Mesenchymal stem cell (in vitro differentiated cells and primary cell): ENCODE measurements around the gene EFHD1.

Source experiments
- DNase-seq: peaks from one replicate; pipeline ENCODE4 v3.0.0-alpha.2; 2013
- H2AFZ ChIP-seq: one replicate; pipeline ENCODE4 v1.6.1; 2013; ENCODE audit warnings: low read depth, mild to moderate bottlenecking, control low read depth, inconsistent platforms, low read length, moderate library complexity
- H2AK5ac ChIP-seq: 2 replicates; pipeline ENCODE4 v1.6.1; 2013; ENCODE audit warnings: low read length, moderate library complexity, mild to moderate bottlenecking, inconsistent platforms; ENCODE audit not compliant: severe bottlenecking
- H2BK120ac ChIP-seq: one replicate; pipeline ENCODE4 v1.6.1; 2013; ENCODE audit warnings: low read depth, mild to moderate bottlenecking, inconsistent platforms, low read length, moderate library complexity
- H2BK12ac ChIP-seq, 2 experiments: one replicate each; pipeline ENCODE4 v1.6.1; 2013; ENCODE audit warnings: inconsistent platforms in 2 of 2, low read length in 2 of 2, mild to moderate bottlenecking in 2 of 2, moderate library complexity in 2 of 2, control low read depth in 1 of 2
- H2BK15ac ChIP-seq: one replicate; pipeline ENCODE4 v1.6.1; 2013; ENCODE audit warnings: mild to moderate bottlenecking, low read depth, inconsistent platforms; ENCODE audit not compliant: poor library complexity, severe bottlenecking
- H2BK5ac ChIP-seq: 2 replicates; pipeline ENCODE4 v1.6.1; 2013; ENCODE audit warnings: low read depth, mild to moderate bottlenecking, low read length, control low read depth, inconsistent platforms; ENCODE audit not compliant: poor library complexity, severe bottlenecking
- H3K14ac ChIP-seq, 2 experiments: one replicate each; pipeline ENCODE4 v1.6.1; 2013; ENCODE audit warnings: inconsistent platforms in 2 of 2, low read length in 2 of 2, control low read depth in 1 of 2, mild to moderate bottlenecking in 1 of 2, moderate library complexity in 1 of 2
- H3K18ac ChIP-seq, 2 experiments: one replicate each; pipeline ENCODE4 v1.6.1; 2013; ENCODE audit warnings: inconsistent platforms in 2 of 2, low read length in 2 of 2, control low read depth in 1 of 2, low read depth in 1 of 2, mild to moderate bottlenecking in 1 of 2
- H3K23ac ChIP-seq, 2 experiments: one replicate each; pipeline ENCODE4 v1.6.1; 2013; ENCODE audit warnings: inconsistent platforms in 2 of 2, low read length in 2 of 2, mild to moderate bottlenecking in 2 of 2, moderate library complexity in 2 of 2, control low read depth in 1 of 2
- H3K27ac ChIP-seq: 2 replicates; pipeline ENCODE4 v1.5.1; 2013; ENCODE audit warnings: mild to moderate bottlenecking, moderate library complexity, low read length, control low read depth, inconsistent platforms; ENCODE audit not compliant: poor library complexity, severe bottlenecking
- H3K27me3 ChIP-seq, 2 experiments: 2 replicates each; pipeline versions ENCODE4 v1.6.1 to v1.7.0; 2013; ENCODE audit warnings: low read length in 2 of 2, mild to moderate bottlenecking in 2 of 2, moderate library complexity in 2 of 2, control low read depth in 1 of 2, inconsistent platforms in 1 of 2; ENCODE audit not compliant: control insufficient read depth in 1 of 2, insufficient read depth in 1 of 2
- H3K36me3 ChIP-seq, 2 experiments: 2 replicates each; pipeline versions ENCODE4 v1.6.1 to v1.7.0; 2013; ENCODE audit warnings: low read length in 2 of 2, control low read depth in 1 of 2, inconsistent platforms in 1 of 2, low read depth in 1 of 2, mild to moderate bottlenecking in 1 of 2; ENCODE audit not compliant: insufficient read depth in 2 of 2, control insufficient read depth in 1 of 2
- H3K4ac ChIP-seq, 2 experiments: one replicate each; pipeline ENCODE4 v1.6.1; 2013; ENCODE audit warnings: inconsistent platforms in 2 of 2, low read length in 2 of 2, mild to moderate bottlenecking in 2 of 2, moderate library complexity in 2 of 2, control low read depth in 1 of 2, low read depth in 1 of 2
- H3K4me1 ChIP-seq: 2 replicates; pipeline ENCODE4 v1.6.1; 2013; ENCODE audit warnings: low read depth, low read length, control low read depth; ENCODE audit not compliant: control insufficient read depth, insufficient read depth
- H3K4me2 ChIP-seq: 2 replicates; pipeline ENCODE4 v1.6.1; 2013; ENCODE audit warnings: low read length, mild to moderate bottlenecking, inconsistent platforms; ENCODE audit not compliant: poor library complexity, severe bottlenecking
- H3K4me3 ChIP-seq, 2 experiments: 2 replicates each; pipeline versions ENCODE4 v1.5.1 to v1.7.0; 2013; ENCODE audit warnings: low read length in 2 of 2, mild to moderate bottlenecking in 2 of 2, control low read depth in 1 of 2, low read depth in 1 of 2; ENCODE audit not compliant: insufficient read depth in 1 of 2
- H3K79me1 ChIP-seq: replicated peaks from 2 replicates; pipeline ENCODE4 v1.6.1; 2013; ENCODE audit warnings: mild to moderate bottlenecking, control low read depth, low read length, inconsistent platforms; ENCODE audit not compliant: poor library complexity, severe bottlenecking
- H3K9ac ChIP-seq: 2 replicates; pipeline ENCODE4 v1.7.0; 2013; ENCODE audit warnings: mild to moderate bottlenecking, low read length, moderate library complexity
- H3K9me3 ChIP-seq: 2 replicates; pipeline ENCODE4 v1.7.0; 2013; ENCODE audit warnings: mild to moderate bottlenecking, low read length; ENCODE audit not compliant: control insufficient read depth
- H4K8ac ChIP-seq: one replicate; pipeline ENCODE4 v1.6.1; 2013; ENCODE audit warnings: inconsistent platforms, mild to moderate bottlenecking, low read length, moderate library complexity
- H4K91ac ChIP-seq: one replicate; pipeline ENCODE4 v1.6.1; 2013; ENCODE audit warnings: mild to moderate bottlenecking, low read length, inconsistent platforms
- WGBS: methylation state at CpG from one replicate; pipeline ENCODE4 v1.1.7; 2013; ENCODE audit warnings: mixed read lengths; 5-methylcytosine and 5-hydroxymethylcytosine counted together

EFHD1 gene

GRCh38 chr2:232637866-232638583 is 4.6 kb downstream of the EFHD1 start:
- Histone ChIP-seq H3K36me3 (no peaks in the 10 kb centered on the region), H3K27me3 (peaks cover 45 to 69% of the 10 kb centered on the region in 2 experiments), H2AK5ac (no peak overlapping the region), H4K8ac (no peak overlapping the region), H3K9ac (no peak overlapping the region), H3K27ac (no peak overlapping the region), H3K4me1 (peaks cover 17% of the 10 kb centered on the region), H2BK12ac (no peak overlapping the region), H3K4me2 (no peak overlapping the region), H3K4me3 (no peak overlapping the region), H2BK15ac (no peak overlapping the region), H3K9me3 (no peaks in the 10 kb centered on the region), H2AFZ (no peak overlapping the region), H3K4ac (no peak overlapping the region), H3K79me1 (no peaks in the 10 kb centered on the region), H2BK5ac (no peak overlapping the region), H2BK120ac (no peak overlapping the region), H3K14ac (no peak overlapping the region), H4K91ac (no peak overlapping the region), H3K18ac (no peak overlapping the region), H3K23ac (no peak overlapping the region)
- no peak for DNase-seq
- 61% methylated on average over 6 of the region's 11 CpGs for WGBS

- H2BK12ac ChIP-seq: no peak overlapping the region
- H3K23ac ChIP-seq: no peak overlapping the region
- no peak overlapping the region for H3K18ac ChIP-seq
- no peaks in the 10 kb centered on the region for H3K79me1 ChIP-seq
- no peak overlapping the region for H2AK5ac ChIP-seq
- H2BK15ac ChIP-seq: no peak overlapping the region
- H2BK5ac ChIP-seq: no peak overlapping the region
- H4K8ac ChIP-seq: no peak overlapping the region
- no peaks in the 10 kb centered on the region for H3K36me3 ChIP-seq
- H4K91ac ChIP-seq: no peak overlapping the region
- H3K4me2 ChIP-seq: no peak overlapping the region
- H3K27me3 ChIP-seq: peaks cover 17 to 45% of the 10 kb centered on the region in 2 experiments
- no peak overlapping the region for H3K9ac ChIP-seq
- H3K4me1 ChIP-seq: no peaks in the 10 kb centered on the region
- H3K4ac ChIP-seq: no peak overlapping the region
- no peak overlapping the region for H3K14ac ChIP-seq
- DNase-seq: no peak
- 93% methylated on average over 10 of the region's 11 CpGs for whole genome bisulfite sequencing
- no peaks in the 10 kb centered on the region for H3K9me3 ChIP-seq
- no peak overlapping the region for H2AFZ ChIP-seq
- H2BK120ac ChIP-seq: no peak overlapping the region
- H3K4me3 ChIP-seq: no peak overlapping the region
- H3K27ac ChIP-seq: no peak overlapping the region
Observed at GRCh38 chr2:232641153-232641848, 7.9 kb downstream of the EFHD1 start.

- no peak overlapping the region for H3K14ac ChIP-seq
- H2BK120ac ChIP-seq: no peak overlapping the region
- H4K91ac ChIP-seq: no peak overlapping the region
- no peak for DNase-seq
- peaks cover 2% of the 10 kb centered on the region for H3K4me1 ChIP-seq
- WGBS: 76% methylated on average over 3 of the region's 3 CpGs
- H2BK12ac ChIP-seq: no peak overlapping the region
- no peak overlapping the region for H2BK15ac ChIP-seq
- peaks cover 19 to 50% of the 10 kb centered on the region in 2 experiments for H3K27me3 ChIP-seq
- no peak overlapping the region for H2AK5ac ChIP-seq
- H3K23ac ChIP-seq: no peak overlapping the region
- H2BK5ac ChIP-seq: no peak overlapping the region
- no peaks in the 10 kb centered on the region for H3K79me1 ChIP-seq
- H3K27ac ChIP-seq: no peak overlapping the region
- no peak overlapping the region for H3K18ac ChIP-seq
- no peak overlapping the region for H3K4ac ChIP-seq
- H3K4me2 ChIP-seq: no peak overlapping the region
- no peaks in the 10 kb centered on the region for H3K36me3 ChIP-seq
- no peak overlapping the region for H4K8ac ChIP-seq
- H3K4me3 ChIP-seq: no peak overlapping the region
- no peak overlapping the region for H3K9ac ChIP-seq
- H3K9me3 ChIP-seq: no peaks in the 10 kb centered on the region
- no peak overlapping the region for H2AFZ ChIP-seq
Observed at GRCh38 chr2:232643147-232643425, 9.7 kb downstream of the EFHD1 start.

GRCh38 chr2:232643813-232644347 is 10.5 kb downstream of the EFHD1 start:
- Histone ChIP-seq H3K27ac (no peak overlapping the region), H2AFZ (no peak overlapping the region), H3K14ac (no peak overlapping the region), H2BK5ac (no peak overlapping the region), H3K4me3 (no peak overlapping the region), H4K91ac (no peak overlapping the region), H2BK15ac (no peak overlapping the region), H3K4me2 (no peak overlapping the region), H3K4ac (no peak overlapping the region), H3K27me3 (peaks cover 14 to 45% of the 10 kb centered on the region in 2 experiments), H4K8ac (no peak overlapping the region), H3K18ac (no peak overlapping the region), H3K9ac (no peak overlapping the region), H3K9me3 (no peaks in the 10 kb centered on the region), H3K36me3 (no peaks in the 10 kb centered on the region), H2AK5ac (no peak overlapping the region), H2BK120ac (no peak overlapping the region), H3K4me1 (peaks cover 2% of the 10 kb centered on the region), H3K23ac (no peak overlapping the region), H2BK12ac (no peak overlapping the region), H3K79me1 (no peaks in the 10 kb centered on the region)
- DNase-seq: no peak
- WGBS: 82% methylated on average over 8 of the region's 8 CpGs
